GM12892 (cell line): ENCODE results near the gene BACE2.

ENCODE experiments used
- POLR2A ChIP-seq: IDR thresholded peaks from 2 replicates; pipeline ENCODE4 v1.6.1; 2011; ENCODE audit warnings: low read depth, low read length, control low read depth
- POLR2AphosphoS5 ChIP-seq: IDR thresholded peaks from 2 replicates; pipeline ENCODE4 v1.6.1; 2011; ENCODE audit warnings: low read depth, low read length, control low read depth
- TAF1 ChIP-seq: IDR thresholded peaks from 2 replicates; pipeline ENCODE4 v1.6.1; 2011; ENCODE audit warnings: low read depth, mild to moderate bottlenecking, control low read depth, low read length, borderline replicate concordance

DNA sequence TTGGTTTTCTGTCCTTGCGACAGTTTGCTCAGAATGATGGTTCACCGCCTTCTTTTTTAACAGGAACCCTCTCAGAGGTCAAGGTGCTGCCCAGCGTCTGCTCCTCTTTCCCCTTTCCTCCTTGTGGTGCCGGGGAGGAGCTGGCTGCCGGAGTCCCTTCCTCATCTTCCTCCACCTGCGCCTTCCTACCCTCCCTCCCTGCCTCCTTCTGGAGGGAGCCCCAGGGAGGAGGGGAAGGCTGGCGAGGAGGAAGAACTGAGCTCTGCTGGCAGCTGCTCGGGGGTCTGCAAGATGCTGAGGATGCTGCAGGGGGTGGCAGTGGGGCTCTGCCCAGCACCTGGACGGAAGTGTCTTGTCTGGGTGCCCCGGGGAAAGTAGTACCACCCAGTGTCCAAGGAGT lies 31.2 kb downstream of the BACE2 start:
- TF ChIP-seq TAF1 (no peak), POLR2AphosphoS5 (no peak), POLR2A (no peak)
